ENCODE results near the gene ZNF423. TPM values are rescaled to one million over a fixed set of nuclear protein-coding genes. Genes with fewer than 3 reads are reported as not detected.

Gene ZNF423
- total and polyA plus RNA-seq, 2 of the 13 experiments (the other 11 are each of a cell fraction or from before 2014, with no cell fraction given): 0.07 to 0.31 TPM

DNA sequence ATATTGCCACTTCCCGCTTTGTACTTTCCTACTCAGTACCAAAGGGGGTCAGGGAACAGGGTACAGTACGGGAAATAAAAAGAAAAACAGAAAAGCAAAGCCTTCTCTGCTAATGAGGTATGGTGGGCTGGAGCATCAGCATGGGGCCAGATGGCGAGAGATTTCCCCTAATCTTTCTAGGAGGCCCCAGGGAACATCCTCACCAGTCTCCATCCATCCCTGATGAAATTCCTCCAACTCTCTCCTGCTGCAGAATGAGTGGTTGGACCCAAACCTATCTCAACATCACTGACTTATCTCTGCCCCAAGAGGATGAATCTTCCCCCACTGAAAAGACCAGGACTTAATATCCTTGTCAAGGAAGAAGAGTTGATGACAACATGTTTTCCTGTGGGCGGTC, 296.7 kb downstream of the ZNF423 start (continued):
- TF ChIP-seq POGZ (CRISPR knock-in tag; IDR thresholded peaks at IDR 0.05) (no peak), DNMT1 (CRISPR knock-in tag; IDR thresholded peaks at IDR 0.05) (no peak)
- TF ChIP-seq, protein P1, sequence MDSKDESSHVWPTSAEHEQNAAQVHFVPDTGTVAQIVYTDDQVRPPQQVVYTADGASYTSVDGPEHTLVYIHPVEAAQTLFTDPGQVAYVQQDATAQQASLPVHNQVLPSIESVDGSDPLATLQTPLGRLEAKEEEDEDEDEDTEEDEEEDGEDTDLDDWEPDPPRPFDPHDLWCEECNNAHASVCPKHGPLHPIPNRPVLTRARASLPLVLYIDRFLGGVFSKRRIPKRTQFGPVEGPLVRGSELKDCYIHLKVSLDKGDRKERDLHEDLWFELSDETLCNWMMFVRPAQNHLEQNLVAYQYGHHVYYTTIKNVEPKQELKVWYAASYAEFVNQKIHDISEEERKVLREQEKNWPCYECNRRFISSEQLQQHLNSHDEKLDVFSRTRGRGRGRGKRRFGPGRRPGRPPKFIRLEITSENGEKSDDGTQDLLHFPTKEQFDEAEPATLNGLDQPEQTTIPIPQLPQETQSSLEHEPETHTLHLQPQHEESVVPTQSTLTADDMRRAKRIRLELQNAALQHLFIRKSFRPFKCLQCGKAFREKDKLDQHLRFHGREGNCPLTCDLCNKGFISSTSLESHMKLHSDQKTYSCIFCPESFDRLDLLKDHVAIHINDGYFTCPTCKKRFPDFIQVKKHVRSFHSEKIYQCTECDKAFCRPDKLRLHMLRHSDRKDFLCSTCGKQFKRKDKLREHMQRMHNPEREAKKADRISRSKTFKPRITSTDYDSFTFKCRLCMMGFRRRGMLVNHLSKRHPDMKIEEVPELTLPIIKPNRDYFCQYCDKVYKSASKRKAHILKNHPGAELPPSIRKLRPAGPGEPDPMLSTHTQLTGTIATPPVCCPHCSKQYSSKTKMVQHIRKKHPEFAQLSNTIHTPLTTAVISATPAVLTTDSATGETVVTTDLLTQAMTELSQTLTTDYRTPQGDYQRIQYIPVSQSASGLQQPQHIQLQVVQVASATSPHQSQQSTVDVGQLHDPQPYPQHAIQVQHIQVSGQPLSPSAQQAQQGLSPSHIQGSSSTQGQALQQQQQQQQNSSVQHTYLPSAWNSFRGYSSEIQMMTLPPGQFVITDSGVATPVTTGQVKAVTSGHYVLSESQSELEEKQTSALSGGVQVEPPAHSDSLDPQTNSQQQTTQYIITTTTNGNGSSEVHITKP (CRISPR knock-in tag; IDR thresholded peaks at IDR 0.05; ENCODE audit: low read depth): no peak

- ChIA-PET POLR2A (no interaction called here), CTCF (ENCODE audit: low intra/inter-chr PET ratio, low total read pairs) (no interaction called here)
- no peak for FAIRE-seq
- Histone ChIP-seq H3K27ac (ENCODE audit: extremely low read length, insufficient read depth, low read length) (no peak overlapping the region), H3K79me2 (ENCODE audit: insufficient read depth, low read length) (no peaks in the 10 kb centered on the region), H4K20me1 (ENCODE audit: insufficient read depth, low read length) (no peaks in the 10 kb centered on the region), H3K4me1 (ENCODE audit: insufficient read depth, low read length) (no peaks in the 10 kb centered on the region), H2AFZ (ENCODE audit: low read length) (no peak overlapping the region), H3K9me3 (ENCODE audit: low read length) (no peaks in the 10 kb centered on the region), H3K27me3 (ENCODE audit: control insufficient read depth in 1 of 2, insufficient read depth in 2 of 2, low read length in 2 of 2) (0 out of 5 replicates have a peak, but pooled peaks cover 0 to 8% of the 10 kb centered on the region in 2 experiments), H3K4me2 (ENCODE audit: low read depth, low read length) (no peak overlapping the region), H3K36me3 (replicated peaks in 1 of 2; ENCODE audit: control insufficient read depth in 1 of 2, insufficient read depth in 2 of 2, low read length in 2 of 2) (no peaks in the 10 kb centered on the region), H3K9ac (ENCODE audit: insufficient read depth, low read depth, low read length) (no peak overlapping the region), H3K4me3 (replicated peaks in 1 of 3; ENCODE audit: insufficient read depth in 1 of 3, low read depth in 2 of 3, low read length in 3 of 3) (no peak overlapping the region)
- ATAC-seq: no peak
- no TSS peak for BruUV-seq (replicated peaks)
- intact Hi-C loops (cut with micrococcal nuclease; ENCODE audit: unreplicated experiment) (loop anchor here (5.0 kb wide), 1 partner anchor 364 kb away; no protein-coding TSS in a partner anchor), in situ Hi-C loops (cut with HindIII; ENCODE audit: extremely low pct_ligation_motif_present, low pct_unique_long_range_greater_than_20kb) (no loop called here)
- 0% methylated on average over 2 of the region's 2 CpGs for WGBS (ENCODE audit: low lambda C conversion rate)
- no peak for DNase-seq (ENCODE audit: low spot score)
- TF ChIP-seq, protein P2, sequence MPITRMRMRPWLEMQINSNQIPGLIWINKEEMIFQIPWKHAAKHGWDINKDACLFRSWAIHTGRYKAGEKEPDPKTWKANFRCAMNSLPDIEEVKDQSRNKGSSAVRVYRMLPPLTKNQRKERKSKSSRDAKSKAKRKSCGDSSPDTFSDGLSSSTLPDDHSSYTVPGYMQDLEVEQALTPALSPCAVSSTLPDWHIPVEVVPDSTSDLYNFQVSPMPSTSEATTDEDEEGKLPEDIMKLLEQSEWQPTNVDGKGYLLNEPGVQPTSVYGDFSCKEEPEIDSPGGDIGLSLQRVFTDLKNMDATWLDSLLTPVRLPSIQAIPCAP (CRISPR knock-in tag; IDR thresholded peaks at IDR 0.05; ENCODE audit: low read depth): no peak
- no peak for TF ChIP-seq KMT2B (CRISPR knock-in tag; IDR thresholded peaks at IDR 0.05)
- TF ChIP-seq CBX2 (IDR thresholded peaks at IDR 0.05; ENCODE audit: low read depth, low read length): no peak
- TF ChIP-seq CBX2 (CRISPR knock-in tag; IDR thresholded peaks at IDR 0.05; ENCODE audit: low read depth): no peak
- no peak for TF ChIP-seq ZBTB14 (CRISPR knock-in tag; IDR thresholded peaks at IDR 0.05)
- TF ChIP-seq JUN (CRISPR knock-in tag; IDR thresholded peaks at IDR 0.05): no peak
- TF ChIP-seq POLR2AphosphoS5 (IDR thresholded peaks at IDR 0.05; ENCODE audit: low read depth, low read length): no peak
- TF ChIP-seq ELF1 (CRISPR knock-in tag; IDR thresholded peaks at IDR 0.05): no peak
- TF ChIP-seq ZBTB7A (CRISPR knock-in tag; IDR thresholded peaks at IDR 0.05): no peak
- TF ChIP-seq FOXO1 (CRISPR knock-in tag; IDR thresholded peaks at IDR 0.05): no peak
- TF ChIP-seq BHLHE40 (IDR thresholded peaks at IDR 0.05; ENCODE audit: low read length): no peak
- TF ChIP-seq KDM2A (CRISPR knock-in tag; IDR thresholded peaks at IDR 0.05; ENCODE audit: borderline replicate concordance, low read depth): no peak
- no peak for TF ChIP-seq CBFB (CRISPR knock-in tag; IDR thresholded peaks at IDR 0.05)
- TF ChIP-seq SPEN (CRISPR knock-in tag; IDR thresholded peaks at IDR 0.05; ENCODE audit: low read depth): no peak
- no peak for TF ChIP-seq SRSF4 (IDR thresholded peaks at IDR 0.05; ENCODE audit: low read depth, low read length, poor library complexity, severe bottlenecking)
- no peak for TF ChIP-seq ZNF598 (CRISPR knock-in tag; IDR thresholded peaks at IDR 0.05; ENCODE audit: borderline replicate concordance)
- no peak for TF ChIP-seq THAP11 (CRISPR knock-in tag; IDR thresholded peaks at IDR 0.05)
Measured at GRCh38 chr16:49558451-49558850, 297.5 kb downstream of the ZNF423 start.

Data from HepG2 (cell line).